Body of pancreas (tissue), 4 donors: ENCODE measurements around the gene COL19A1.

Experiments used
- POLR2A ChIP-seq, 3 donors: fragments of 450-650 bp; IDR thresholded peaks; one replicate each; pipeline ENCODE4 v1.6.1; 2016; ENCODE audit warnings: antibody characterized with exemption in 3 of 3, mild to moderate bottlenecking in 2 of 3
- TF ChIP-seq, protein P1 (sequence below), 7 experiments: fragments of 450-650 bp in 4 of 7; fragments of 200-600 bp in 3 of 7; sonication (generic) in 3 of 7; IDR thresholded peaks; one replicate each; pipeline ENCODE4 v1.5.1; 2016 to 2019; ENCODE audit warnings: antibody characterized with exemption in 7 of 7

DNA sequence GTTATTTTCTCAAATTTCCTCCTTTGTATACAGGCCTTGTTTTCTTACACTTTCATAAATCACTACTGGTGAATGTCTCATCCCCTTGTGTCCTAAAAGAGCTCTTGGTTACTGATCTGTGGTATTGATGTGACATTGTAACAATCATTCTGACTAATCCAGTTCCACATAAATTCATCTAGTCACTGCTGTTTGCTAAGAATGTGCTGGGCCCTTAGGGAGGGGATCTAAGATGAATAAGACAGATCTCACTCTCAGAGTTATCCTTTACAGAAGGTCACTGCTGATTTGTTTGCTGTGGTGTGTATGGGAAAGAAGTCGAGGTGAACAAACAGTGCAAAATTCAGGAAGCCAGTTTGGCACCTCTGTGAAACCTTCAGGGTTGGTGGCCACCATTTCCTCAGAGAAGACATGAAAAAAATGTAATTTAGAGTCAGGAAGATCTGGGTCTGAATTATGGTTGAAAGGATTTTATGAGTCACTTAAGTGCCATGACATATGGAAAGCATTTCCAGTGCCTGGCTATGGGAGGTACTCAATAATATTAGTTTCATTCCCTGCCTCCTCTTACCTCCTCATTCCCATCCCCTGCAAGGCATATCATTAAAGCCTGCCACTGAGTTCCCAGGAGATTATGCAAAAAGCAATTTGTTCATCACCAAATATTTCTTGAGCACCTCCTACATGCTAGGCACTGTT lies 314.7 kb downstream of the COL19A1 start:
- TF ChIP-seq POLR2A (IDR thresholded peaks at IDR 0.05): no peak
- TF ChIP-seq, protein P1, sequence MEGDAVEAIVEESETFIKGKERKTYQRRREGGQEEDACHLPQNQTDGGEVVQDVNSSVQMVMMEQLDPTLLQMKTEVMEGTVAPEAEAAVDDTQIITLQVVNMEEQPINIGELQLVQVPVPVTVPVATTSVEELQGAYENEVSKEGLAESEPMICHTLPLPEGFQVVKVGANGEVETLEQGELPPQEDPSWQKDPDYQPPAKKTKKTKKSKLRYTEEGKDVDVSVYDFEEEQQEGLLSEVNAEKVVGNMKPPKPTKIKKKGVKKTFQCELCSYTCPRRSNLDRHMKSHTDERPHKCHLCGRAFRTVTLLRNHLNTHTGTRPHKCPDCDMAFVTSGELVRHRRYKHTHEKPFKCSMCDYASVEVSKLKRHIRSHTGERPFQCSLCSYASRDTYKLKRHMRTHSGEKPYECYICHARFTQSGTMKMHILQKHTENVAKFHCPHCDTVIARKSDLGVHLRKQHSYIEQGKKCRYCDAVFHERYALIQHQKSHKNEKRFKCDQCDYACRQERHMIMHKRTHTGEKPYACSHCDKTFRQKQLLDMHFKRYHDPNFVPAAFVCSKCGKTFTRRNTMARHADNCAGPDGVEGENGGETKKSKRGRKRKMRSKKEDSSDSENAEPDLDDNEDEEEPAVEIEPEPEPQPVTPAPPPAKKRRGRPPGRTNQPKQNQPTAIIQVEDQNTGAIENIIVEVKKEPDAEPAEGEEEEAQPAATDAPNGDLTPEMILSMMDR (IDR thresholded peaks at IDR 0.05): no peak
